Omental fat pad (tissue), 4 donors: ENCODE results near the gene CNTNAP2. TPM values are rescaled to one million over a fixed set of nuclear protein-coding genes. Genes with fewer than 3 reads are reported as not detected.

ENCODE experiments used
- ATAC-seq: fragments of 150-250 bp; one replicate; pipeline ENCODE4 v1.9.1; 2016; ENCODE audit warnings: mild to moderate bottlenecking, moderate library complexity; ENCODE audit not compliant: low FRiP score
- DNase-seq: peaks from one replicate; pipeline ENCODE4 v3.0.0-alpha.2; 2019; ENCODE audit warnings: low spot score
- total RNA-seq, 4 donors: library from RNA; depleted of rRNA; stranded (reverse); fragments of >200 nt; gene quantifications; one replicate each; pipeline ENCODE4 v1.1.0, GENCODE V29; 2016
- TF ChIP-seq, protein P1 (sequence below), 3 donors: fragments of 450-650 bp; IDR thresholded peaks; one replicate each; pipeline ENCODE4 v1.5.1; 2016 to 2017; ENCODE audit warnings: antibody characterized with exemption in 3 of 3, mild to moderate bottlenecking in 3 of 3, moderate library complexity in 2 of 3

CNTNAP2 gene
- total RNA-seq, 4 donors from 2014 or later = 0.38 to 1.5 (median 1.1) TPM; not detected in 1

DNA sequence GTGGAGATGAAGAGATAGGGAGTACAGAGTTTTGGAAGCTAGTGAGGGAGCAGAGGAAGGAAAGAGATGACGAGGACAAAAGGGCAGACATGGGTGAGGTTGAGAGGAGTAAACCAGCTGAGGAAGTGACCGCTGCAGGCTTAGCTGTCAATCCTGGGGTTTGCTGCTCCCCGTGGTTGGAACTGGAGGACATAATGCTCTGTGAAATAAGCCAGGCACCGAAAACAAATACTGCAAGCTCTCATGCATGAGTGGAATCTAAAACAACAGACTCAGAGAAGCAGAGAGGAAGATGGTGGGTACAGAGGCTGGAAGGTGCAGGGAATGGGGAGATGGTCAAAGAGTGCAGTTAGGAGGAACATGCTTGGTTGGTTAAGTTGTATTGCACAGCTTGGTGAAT lies 1991.8 kb downstream of the CNTNAP2 start:
- TF ChIP-seq, protein P1, sequence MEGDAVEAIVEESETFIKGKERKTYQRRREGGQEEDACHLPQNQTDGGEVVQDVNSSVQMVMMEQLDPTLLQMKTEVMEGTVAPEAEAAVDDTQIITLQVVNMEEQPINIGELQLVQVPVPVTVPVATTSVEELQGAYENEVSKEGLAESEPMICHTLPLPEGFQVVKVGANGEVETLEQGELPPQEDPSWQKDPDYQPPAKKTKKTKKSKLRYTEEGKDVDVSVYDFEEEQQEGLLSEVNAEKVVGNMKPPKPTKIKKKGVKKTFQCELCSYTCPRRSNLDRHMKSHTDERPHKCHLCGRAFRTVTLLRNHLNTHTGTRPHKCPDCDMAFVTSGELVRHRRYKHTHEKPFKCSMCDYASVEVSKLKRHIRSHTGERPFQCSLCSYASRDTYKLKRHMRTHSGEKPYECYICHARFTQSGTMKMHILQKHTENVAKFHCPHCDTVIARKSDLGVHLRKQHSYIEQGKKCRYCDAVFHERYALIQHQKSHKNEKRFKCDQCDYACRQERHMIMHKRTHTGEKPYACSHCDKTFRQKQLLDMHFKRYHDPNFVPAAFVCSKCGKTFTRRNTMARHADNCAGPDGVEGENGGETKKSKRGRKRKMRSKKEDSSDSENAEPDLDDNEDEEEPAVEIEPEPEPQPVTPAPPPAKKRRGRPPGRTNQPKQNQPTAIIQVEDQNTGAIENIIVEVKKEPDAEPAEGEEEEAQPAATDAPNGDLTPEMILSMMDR (IDR thresholded peaks at IDR 0.05) = no peak
- no peak for DNase-seq
- ATAC-seq = no peak

- TF ChIP-seq, protein P1 (IDR thresholded peaks at IDR 0.05) = no peak
- ATAC-seq (no peak), DNase-seq (no peak)
These were observed 1993.7 kb downstream of the CNTNAP2 start for GRCh38 chr7:148110097-148110868.

GRCh38 chr7:148114804-148115203 lies 1998.2 kb downstream of the CNTNAP2 start:
- TF ChIP-seq, protein P1 (IDR thresholded peaks at IDR 0.05) = no peak
- ATAC-seq (no peak), DNase-seq (no peak)

- ATAC-seq (no peak), DNase-seq (no peak)
- TF ChIP-seq, protein P1 (IDR thresholded peaks at IDR 0.05) = no peak
These were observed 1998.7 kb downstream of the CNTNAP2 start for GRCh38 chr7:148115308-148115707.

DNA sequence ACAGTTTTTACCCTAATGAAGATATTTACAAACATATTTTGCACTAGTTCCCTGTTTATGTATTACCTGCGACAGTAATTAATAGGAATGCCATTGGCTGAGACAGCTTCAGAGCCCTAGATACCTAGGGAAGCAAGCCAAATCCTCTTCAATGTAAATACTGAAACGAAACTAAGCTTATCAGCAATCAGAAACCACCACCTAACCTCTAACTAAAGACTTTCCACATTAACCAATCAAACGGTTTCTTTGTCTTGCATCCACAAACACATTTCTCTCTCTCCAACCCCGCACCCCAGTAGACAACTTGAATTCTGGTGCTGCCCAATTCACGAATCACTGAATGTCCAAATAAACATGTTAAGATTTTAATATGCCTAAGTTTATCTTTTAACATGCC lies 1999.6 kb downstream of the CNTNAP2 start:
- TF ChIP-seq, protein P1 (IDR thresholded peaks at IDR 0.05) = no peak
- ATAC-seq (no peak), DNase-seq (no peak)

- no peak for ATAC-seq
- TF ChIP-seq, protein P1 (IDR thresholded peaks at IDR 0.05) = no peak
- no peak for DNase-seq
These were observed 2000.3 kb downstream of the CNTNAP2 start for GRCh38 chr7:148116829-148117403.

DNA sequence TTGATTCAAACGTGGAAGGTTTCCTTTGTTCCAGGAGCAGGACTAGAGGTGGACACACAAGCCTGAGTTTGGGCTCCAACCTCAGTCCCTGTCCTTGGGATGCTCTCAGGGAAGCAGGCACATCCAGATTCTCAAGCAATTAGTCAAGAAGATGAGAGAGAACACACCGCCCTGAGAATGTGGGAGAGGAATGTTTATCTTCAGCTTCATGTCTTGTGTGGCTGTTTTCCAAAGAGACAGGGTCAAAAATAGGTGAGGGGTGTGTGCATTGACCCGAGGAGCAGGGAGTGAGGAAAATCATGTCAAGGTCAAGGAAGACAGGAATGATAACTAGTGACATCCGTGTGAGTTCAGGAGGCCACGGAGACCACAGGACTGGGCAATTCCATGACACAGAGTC lies 2001.8 kb downstream of the CNTNAP2 start:
- no peak for DNase-seq
- TF ChIP-seq, protein P1 (IDR thresholded peaks at IDR 0.05) = no peak
- ATAC-seq = no peak
